ENCODE results near the gene RGS11.
"Not testable (repeated sequence)": the region's sequence is repeated elsewhere in the genome, so short reads cannot be mapped to it uniquely, and the experiment has no call there.

RGS11 gene

GRCh38 chr16:263182-263774, 12.5 kb downstream of the RGS11 start:
- DNase-seq (ENCODE audit: low read depth in 2 of 2), result no peak

DNA sequence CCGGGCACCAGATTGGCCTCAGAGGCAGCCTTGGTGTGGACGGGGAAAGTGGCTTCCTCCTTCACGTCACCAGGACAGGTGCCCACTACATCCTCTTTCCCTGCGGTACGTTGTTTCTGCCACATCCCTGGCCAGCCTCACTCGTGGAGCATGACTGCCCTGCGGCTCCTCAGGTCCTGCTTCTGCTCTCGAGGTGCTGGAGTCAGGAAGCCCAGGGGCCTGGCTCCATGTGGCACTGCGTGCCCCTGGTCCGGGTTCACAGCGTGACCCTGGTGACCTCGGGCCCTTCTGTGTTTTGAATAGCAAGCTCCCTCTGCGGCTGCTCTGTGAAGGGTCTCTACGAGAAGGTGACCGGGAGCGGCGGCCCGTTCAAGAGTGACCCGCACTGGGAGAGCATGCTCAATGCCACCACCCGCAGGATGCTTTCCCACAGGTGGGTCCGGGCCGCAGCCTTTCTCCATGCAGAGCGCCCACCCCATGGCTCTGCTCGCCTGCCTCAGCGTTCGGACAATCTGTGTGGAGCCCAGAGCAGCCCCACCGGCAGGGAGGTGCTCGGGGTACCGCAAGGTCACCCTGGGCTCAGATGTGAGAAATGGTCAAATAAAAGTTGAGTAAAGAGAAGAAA, 13.5 kb downstream of the RGS11 start:
- DNase-seq (ENCODE audit: low read depth in 2 of 2), result no peak

DNA sequence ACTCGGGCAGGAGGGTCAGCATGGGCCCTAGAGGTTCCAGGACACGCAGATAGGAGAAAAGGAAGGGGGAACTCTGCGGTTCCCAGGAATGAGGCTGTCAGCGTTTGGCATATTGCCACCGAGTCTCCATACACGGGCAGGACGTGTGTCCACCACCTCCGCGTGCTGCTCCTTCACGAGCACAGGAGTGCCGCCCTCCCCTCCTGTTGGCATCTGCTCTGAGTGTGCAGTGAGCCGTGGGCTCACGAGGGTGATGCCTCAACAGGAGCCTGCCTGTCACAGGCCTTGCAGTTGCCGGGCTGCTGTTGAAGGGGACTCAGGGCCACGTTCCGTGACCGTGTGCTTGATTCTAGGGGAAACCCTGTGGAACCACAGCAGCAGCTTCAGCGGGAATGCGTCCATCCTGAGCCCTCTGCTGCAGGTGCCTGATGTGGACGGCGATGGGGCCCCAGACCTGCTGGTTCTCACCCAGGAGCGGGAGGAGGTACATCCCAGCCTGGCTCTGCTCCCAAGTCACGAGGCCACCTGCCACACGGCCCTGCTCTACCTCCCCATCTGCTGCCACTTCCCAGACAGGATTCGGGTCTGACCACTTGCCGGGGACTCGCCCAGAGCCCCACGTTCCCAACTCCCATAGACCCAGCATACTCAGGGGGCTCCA, 14.6 kb downstream of the RGS11 start:
- DNase-seq (ENCODE audit: low read depth in 2 of 2), result no peak

- no peak for DNase-seq (ENCODE audit: low read depth in 2 of 2)
Observed at GRCh38 chr16:260326-260725, 15.4 kb downstream of the RGS11 start.

- no peak for DNase-seq (ENCODE audit: low read depth in 2 of 2)
Observed at GRCh38 chr16:259814-260253, 15.9 kb downstream of the RGS11 start.

GRCh38 chr16:259226-259625, 16.5 kb downstream of the RGS11 start:
- DNase-seq (ENCODE audit: low read depth in 2 of 2), result no peak

GRCh38 chr16:258091-258490, 17.7 kb downstream of the RGS11 start:
- DNase-seq (ENCODE audit: low read depth in 2 of 2), result not testable (repeated sequence)

DNA sequence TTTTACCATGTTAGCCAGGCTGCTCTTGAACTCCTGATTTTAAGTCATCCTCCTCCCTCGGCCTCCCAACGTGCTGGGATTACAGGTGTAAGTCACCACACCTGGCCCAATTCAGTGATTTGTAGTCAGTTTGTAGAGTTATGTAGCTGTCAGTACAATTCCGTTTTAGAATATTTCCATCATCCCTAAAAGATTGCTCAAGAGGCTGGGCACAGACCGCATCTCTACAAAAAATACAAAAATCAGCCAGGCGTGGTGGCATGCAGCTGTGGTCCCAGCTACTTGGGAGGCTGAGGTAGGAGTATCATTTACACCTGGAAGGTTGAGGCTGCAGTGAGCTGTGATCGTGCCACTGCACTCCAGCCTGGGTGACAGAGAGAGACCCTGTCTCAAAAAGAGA, 20.6 kb downstream of the RGS11 start:
- no peak for DNase-seq (ENCODE audit: low read depth in 2 of 2)

GRCh38 chr16:254461-254860, 21.3 kb downstream of the RGS11 start:
- DNase-seq (ENCODE audit: low read depth in 2 of 2), result no peak

DNA sequence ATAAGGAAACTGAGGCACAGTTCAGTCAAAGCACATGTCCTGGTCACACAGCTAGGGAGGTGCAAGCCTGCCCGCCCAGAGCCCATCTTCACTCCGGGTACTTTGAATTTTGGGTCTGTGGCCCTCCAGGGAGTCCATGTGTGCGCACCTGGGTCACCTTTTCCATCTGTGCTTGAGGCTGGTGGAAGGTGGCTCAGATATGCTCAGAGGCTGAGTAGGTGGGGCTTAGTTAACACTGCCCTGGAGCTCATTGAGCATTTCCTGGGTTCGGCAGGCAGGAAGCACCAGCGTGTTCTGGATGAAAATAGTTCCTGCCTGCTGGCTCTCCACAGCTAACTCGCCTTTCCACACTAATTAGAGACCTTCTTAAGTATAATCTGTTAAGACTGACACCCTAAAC, 21.9 kb downstream of the RGS11 start:
- no peak for DNase-seq (ENCODE audit: low read depth in 2 of 2)

GRCh38 chr16:252366-253337, 23.1 kb downstream of the RGS11 start:
- DNase-seq (ENCODE audit: low read depth in 2 of 2), result no peak

DNA sequence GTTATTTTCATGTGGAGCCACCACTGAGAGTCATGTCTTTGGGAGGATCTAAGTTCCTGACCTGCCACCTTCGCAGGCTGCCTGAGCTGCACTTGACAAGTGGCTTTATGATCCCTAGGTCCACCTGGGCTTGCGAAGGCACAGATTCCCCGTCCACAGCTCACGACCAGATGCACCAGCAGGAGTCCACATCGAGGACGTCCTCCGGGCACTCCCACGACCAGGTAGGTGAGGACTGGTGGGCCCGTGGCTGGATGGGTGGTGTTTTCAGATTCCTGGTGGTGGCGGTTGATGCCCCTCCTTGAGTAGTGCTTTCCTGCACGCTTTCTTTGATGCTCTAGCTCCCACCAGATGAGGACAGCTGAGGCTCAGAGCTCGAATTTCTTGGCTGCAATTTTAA, 26.3 kb downstream of the RGS11 start:
- no peak for DNase-seq (ENCODE audit: low read depth in 2 of 2)

DNA sequence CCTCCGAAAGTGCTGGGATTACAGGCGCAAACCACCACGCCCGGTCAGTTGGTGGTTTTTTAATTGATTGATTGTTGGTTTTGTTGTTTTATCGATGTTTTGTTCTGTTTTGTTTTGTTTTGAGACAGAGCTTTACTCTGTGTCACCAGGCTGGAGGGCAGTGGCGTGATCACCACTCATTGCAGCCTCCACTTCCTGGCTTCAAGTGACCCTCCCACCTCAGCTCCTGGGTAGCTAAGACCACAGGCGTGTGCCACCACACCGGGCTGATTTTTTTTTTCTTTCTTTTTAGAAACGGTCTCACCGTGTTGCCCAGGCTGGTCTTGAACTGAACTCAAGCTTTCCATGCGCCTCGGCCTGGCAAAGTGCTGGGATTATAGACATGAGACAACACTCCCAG, 28.7 kb downstream of the RGS11 start:
- no peak for DNase-seq (ENCODE audit: low read depth in 2 of 2)

DNA sequence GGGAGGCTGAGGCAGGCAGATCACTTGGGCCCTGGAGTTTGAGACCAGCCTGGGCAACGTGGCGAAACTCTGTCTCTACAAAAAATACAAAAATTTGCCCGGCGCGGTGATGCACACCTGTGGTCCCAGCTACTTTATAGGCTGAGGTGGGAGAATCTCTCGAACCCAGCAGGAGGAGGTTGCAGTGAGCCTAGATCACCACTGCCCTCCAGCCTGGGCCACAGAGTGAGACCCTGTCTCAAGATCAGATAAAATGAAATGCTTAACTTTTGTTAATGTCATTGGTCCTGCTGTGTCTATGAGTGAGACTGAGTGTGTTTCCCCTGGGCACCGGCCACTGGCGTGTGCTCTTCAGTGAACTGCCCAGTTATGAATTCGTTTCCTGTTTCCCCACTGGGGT, 30.6 kb downstream of the RGS11 start:
- no peak for DNase-seq (ENCODE audit: low read depth in 2 of 2)

GRCh38 chr16:243348-243747, 32.4 kb downstream of the RGS11 start:
- no peak for DNase-seq (ENCODE audit: low read depth in 2 of 2)

- DNase-seq (ENCODE audit: low read depth in 2 of 2), result no peak
Observed at GRCh38 chr16:242281-242680, 33.5 kb downstream of the RGS11 start.

DNA sequence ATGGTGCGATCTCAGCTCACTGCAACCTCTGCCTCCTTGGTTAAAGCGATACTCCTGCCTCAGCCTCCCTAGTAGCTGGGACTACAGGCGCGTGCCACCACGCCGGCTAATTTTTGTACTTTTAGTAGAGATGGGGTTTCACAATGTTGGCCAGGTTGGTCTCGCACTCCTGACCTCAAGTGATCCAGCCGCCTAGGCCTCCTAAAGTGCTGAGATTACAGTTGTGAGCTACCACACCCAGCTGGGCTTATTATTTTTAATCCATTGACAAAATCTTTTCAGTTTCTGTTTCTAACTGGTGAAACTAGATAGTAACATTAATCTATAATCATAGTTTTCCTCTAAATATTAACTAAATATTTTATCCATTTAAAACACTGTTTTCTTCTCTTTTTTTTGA, 35.2 kb downstream of the RGS11 start:
- no peak for DNase-seq (ENCODE audit: low read depth in 2 of 2)

GRCh38 chr16:239948-240277, 35.8 kb downstream of the RGS11 start:
- DNase-seq (ENCODE audit: low read depth in 2 of 2), result no peak

- DNase-seq (ENCODE audit: low read depth in 2 of 2), result peak; percentile 94 to 97
Observed at GRCh38 chr16:234468-235305, 41.1 kb downstream of the RGS11 start, which contains the start of gene FAM234A. FAM234A (plus strand) TSS chr16:234821; CDS start chr16:254414, 19,593 bp downstream.

GRCh38 chr16:230949-231348, 44.8 kb downstream of the RGS11 start:
- no peak for DNase-seq (ENCODE audit: low read depth in 2 of 2)

DNA sequence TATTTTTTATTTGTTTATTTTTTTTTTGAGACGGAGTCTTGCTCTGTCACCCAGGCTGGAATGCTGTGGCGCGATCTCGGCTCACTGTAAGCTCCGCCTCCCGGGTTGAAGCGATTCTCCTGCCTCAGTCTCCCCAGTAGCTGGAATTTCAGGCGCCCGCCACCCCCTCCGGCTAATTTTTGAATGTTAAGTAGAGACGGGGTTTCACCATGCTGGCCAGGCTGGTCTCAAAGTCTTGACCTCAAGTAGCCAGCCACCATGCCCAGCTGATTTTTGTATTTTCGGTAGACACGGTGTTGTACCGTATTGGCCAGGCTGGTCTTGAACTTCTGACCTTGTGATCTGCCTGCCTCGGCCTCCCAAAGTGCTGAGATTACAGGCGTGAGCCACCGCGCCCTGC, 45.4 kb downstream of the RGS11 start:
- DNase-seq (ENCODE audit: low read depth in 2 of 2), result not testable (repeated sequence)

All from stimulated activated CD4-positive, alpha-beta T cell treated with anti-CD3 and anti-CD28 coated beads, Interleukin-1b, Interleukin-23, amount 100 ng/mL, for 4 hours (primary cell).